HG03575 (cell line): ENCODE measurements around the gene SLC43A2.
"Not testable (repeated sequence)": the region's sequence is repeated elsewhere in the genome, so short reads cannot be mapped to it uniquely, and the experiment has no call there.

ENCODE experiments used
- ATAC-seq: cut with Tn5 transposase; IDR thresholded peaks from one replicate; pipeline ENCODE4 v1.9.1; 2021; ENCODE audit not compliant: unreplicated experiment, insufficient number of reproducible peaks, low FRiP score; ENCODE audit errors: extremely low read depth

SLC43A2 gene

GRCh38 chr17:1627982-1628855 lies at the start of gene SLC43A2:
TSS of gene SLC43A2 (minus strand) at chr17:1628834. CDS start at chr17:1627874, 960 bp downstream.
- no peak for ATAC-seq

GRCh38 chr17:1676401-1676800 lies 47.8 kb upstream of the SLC43A2 start:
- ATAC-seq, result no peak

GRCh38 chr17:1673041-1673785 lies 44.6 kb upstream of the SLC43A2 start:
- no peak for ATAC-seq

- ATAC-seq, result not testable (repeated sequence)
Observed at GRCh38 chr17:1663934-1664333, 35.3 kb upstream of the SLC43A2 start.

GRCh38 chr17:1661045-1661444 lies 32.4 kb upstream of the SLC43A2 start:
- no peak for ATAC-seq

GRCh38 chr17:1658100-1658499 lies 29.5 kb upstream of the SLC43A2 start:
- ATAC-seq, result no peak

- ATAC-seq, result no peak
Observed at GRCh38 chr17:1653735-1654134, 25.1 kb upstream of the SLC43A2 start.

GRCh38 chr17:1652794-1653193 lies 24.2 kb upstream of the SLC43A2 start:
- ATAC-seq, result not testable (repeated sequence)

GRCh38 chr17:1651559-1651844 lies 22.9 kb upstream of the SLC43A2 start:
- no peak for ATAC-seq

GRCh38 chr17:1650731-1651558 lies 22.3 kb upstream of the SLC43A2 start:
- ATAC-seq, result no peak

- ATAC-seq, result no peak
Observed at GRCh38 chr17:1649844-1650501, 21.3 kb upstream of the SLC43A2 start, which contains the start of gene RILP. TSS of gene RILP (minus strand) at chr17:1649866. CDS start at chr17:1649804, 62 bp downstream.

- ATAC-seq, result no peak
Observed at GRCh38 chr17:1648963-1649843, 20.6 kb upstream of the SLC43A2 start.

- ATAC-seq, result no peak
Observed at GRCh38 chr17:1648173-1648962, 19.7 kb upstream of the SLC43A2 start.

- no peak for ATAC-seq
Observed at GRCh38 chr17:1647802-1648171, 19.2 kb upstream of the SLC43A2 start.

GRCh38 chr17:1646199-1646875 lies 17.7 kb upstream of the SLC43A2 start:
- ATAC-seq, result no peak

- no peak for ATAC-seq
Observed at GRCh38 chr17:1645207-1646171, 16.9 kb upstream of the SLC43A2 start, which contains the start of gene SCARF1. TSS of gene SCARF1 (minus strand) at chr17:1645732. CDS start at chr17:1645697, 35 bp downstream.
